ENCODE data around the gene UFD1. TPM values are rescaled to one million over a fixed set of nuclear protein-coding genes. Genes with fewer than 3 reads are reported as not detected.

UFD1 gene
- total and polyA plus RNA-seq, 2 of the 13 experiments (the other 11 are each of a cell fraction or from before 2014, with no cell fraction given) = 47.9 to 51.1 TPM

DNA sequence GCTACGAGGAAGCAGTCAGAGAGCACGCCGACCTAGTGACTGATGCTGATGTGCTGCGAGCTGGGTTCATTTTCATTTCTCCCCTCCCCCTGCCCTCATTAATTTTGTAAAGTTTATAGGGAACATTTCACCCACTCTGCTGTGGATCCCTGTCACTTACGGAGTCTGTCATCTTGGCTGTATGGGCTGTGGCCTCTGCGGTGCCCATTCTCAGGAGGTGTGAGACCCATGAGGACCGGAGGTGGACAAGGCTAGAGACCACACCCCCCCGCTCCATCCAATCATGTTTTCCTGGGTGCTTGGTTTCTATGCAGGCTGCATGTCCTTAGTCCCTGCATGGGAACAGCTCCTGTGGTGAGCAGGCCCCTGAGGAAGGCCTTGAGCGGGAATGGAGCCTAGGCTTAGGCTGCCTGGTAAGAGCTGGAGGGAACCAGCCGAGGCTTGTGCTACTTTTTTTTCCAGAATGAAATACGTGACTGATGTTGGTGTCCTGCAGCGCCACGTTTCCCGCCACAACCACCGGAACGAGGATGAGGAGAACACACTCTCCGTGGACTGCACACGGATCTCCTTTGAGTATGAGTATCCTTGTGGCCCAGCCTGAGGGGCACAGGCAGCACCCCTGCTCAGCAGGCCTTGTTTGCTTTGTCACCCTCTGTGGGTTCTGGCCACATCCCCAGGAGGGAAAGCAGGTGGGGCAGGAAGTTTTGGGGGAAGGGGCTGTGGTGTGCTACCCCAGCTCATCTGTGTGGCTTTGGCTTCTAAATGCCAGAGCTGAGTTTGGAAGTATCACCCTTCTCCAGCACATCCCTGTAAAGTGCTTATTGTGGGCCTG, 26.1 kb upstream of the UFD1 start (continued):
- TF ChIP-seq SPEN (CRISPR knock-in tag; IDR thresholded peaks at IDR 0.05; ENCODE audit: low read depth) = no peak

DNA sequence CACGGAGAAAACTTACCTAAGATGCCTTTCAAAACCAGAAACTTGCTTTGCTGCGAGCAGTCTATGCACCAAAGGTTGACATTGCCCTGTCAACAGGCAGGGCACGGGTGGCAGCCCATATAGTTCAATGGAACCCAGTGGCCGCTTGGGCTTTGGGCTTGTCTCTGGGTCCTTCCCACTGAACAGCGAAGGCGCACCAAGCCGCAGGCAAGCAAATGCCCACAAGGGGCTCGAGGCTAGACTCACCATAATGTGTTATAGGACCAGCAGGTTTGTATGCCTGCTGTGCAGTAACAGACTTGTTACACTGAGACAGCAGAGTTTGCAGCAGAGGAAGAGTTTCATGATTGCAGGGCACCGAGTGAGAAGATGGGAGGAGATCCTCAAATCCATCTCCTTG, 24.9 kb upstream of the UFD1 start:
- ChIA-PET CTCF (ENCODE audit: low intra/inter-chr PET ratio, low total read pairs) (no interaction called here), POLR2A (no interaction called here)
- H3K4me3 ChIP-seq (replicated peaks in 1 of 3; ENCODE audit: insufficient read depth in 1 of 3, low read depth in 2 of 3, low read length in 3 of 3) = no peak overlapping the region
- no peak overlapping the region for H3K27ac ChIP-seq (ENCODE audit: extremely low read length, insufficient read depth, low read length)
- peak; percentile 67 for ATAC-seq
- H3K4me2 ChIP-seq (ENCODE audit: low read depth, low read length) = no peak overlapping the region
- intact Hi-C loops (cut with micrococcal nuclease; ENCODE audit: unreplicated experiment) (no loop called here), in situ Hi-C loops (cut with HindIII; ENCODE audit: extremely low pct_ligation_motif_present, low pct_unique_long_range_greater_than_20kb) (no loop called here)
- H3K36me3 ChIP-seq (replicated peaks in 1 of 2; ENCODE audit: control insufficient read depth in 1 of 2, insufficient read depth in 2 of 2, low read length in 2 of 2) = peaks cover 3 to 30% of the 10 kb centered on the region in 2 experiments
- FAIRE-seq = no peak
- H3K9me3 ChIP-seq (ENCODE audit: low read length) = no peaks in the 10 kb centered on the region
- H2AFZ ChIP-seq (ENCODE audit: low read length) = no peak overlapping the region
- no TSS peak for BruUV-seq (replicated peaks)
- TF ChIP-seq, protein P1, sequence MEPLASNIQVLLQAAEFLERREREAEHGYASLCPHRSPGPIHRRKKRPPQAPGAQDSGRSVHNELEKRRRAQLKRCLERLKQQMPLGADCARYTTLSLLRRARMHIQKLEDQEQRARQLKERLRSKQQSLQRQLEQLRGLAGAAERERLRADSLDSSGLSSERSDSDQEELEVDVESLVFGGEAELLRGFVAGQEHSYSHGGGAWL (CRISPR knock-in tag; IDR thresholded peaks at IDR 0.05) = no peak
- TF ChIP-seq SOX6 (IDR thresholded peaks at IDR 0.05) = no peak
- no peak for TF ChIP-seq SOX6 (CRISPR knock-in tag; IDR thresholded peaks at IDR 0.05)
- TF ChIP-seq, protein P2, sequence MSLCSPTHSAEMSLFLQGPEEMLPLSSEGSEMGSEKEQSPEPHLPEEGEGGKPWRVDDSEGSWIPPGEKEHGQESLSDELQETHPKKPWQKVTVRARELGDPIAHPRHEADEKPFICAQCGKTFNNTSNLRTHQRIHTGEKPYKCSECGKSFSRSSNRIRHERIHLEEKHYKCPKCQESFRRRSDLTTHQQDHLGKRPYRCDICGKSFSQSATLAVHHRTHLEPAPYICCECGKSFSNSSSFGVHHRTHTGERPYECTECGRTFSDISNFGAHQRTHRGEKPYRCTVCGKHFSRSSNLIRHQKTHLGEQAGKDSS (CRISPR knock-in tag; IDR thresholded peaks at IDR 0.05; ENCODE audit: borderline replicate concordance, low read depth) = no peak
- TF ChIP-seq, protein P3, sequence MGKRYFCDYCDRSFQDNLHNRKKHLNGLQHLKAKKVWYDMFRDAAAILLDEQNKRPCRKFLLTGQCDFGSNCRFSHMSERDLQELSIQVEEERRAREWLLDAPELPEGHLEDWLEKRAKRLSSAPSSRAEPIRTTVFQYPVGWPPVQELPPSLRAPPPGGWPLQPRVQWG (CRISPR knock-in tag; IDR thresholded peaks at IDR 0.05; ENCODE audit: borderline replicate concordance, low read depth) = no peak
- no peak for TF ChIP-seq ZNF605 (CRISPR knock-in tag; IDR thresholded peaks at IDR 0.05)
- no peak for TF ChIP-seq ZNF709 (CRISPR knock-in tag; IDR thresholded peaks at IDR 0.05)
- no peak for TF ChIP-seq JDP2 (CRISPR knock-in tag; IDR thresholded peaks at IDR 0.05; ENCODE audit: borderline replicate concordance)
- TF ChIP-seq U2AF2 (IDR thresholded peaks at IDR 0.05; ENCODE audit: low read depth, low read length) = no peak
- no peak for TF ChIP-seq ZNF101 (CRISPR knock-in tag; IDR thresholded peaks at IDR 0.05; ENCODE audit: borderline replicate concordance, low read depth)
- TF ChIP-seq, protein P4, sequence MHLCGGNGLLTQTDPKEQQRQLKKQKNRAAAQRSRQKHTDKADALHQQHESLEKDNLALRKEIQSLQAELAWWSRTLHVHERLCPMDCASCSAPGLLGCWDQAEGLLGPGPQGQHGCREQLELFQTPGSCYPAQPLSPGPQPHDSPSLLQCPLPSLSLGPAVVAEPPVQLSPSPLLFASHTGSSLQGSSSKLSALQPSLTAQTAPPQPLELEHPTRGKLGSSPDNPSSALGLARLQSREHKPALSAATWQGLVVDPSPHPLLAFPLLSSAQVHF (CRISPR knock-in tag; IDR thresholded peaks at IDR 0.05) = no peak
- no peak overlapping the region for H3K9ac ChIP-seq (ENCODE audit: insufficient read depth, low read depth, low read length)
- no peaks in the 10 kb centered on the region for H3K27me3 ChIP-seq (ENCODE audit: control insufficient read depth in 1 of 2, insufficient read depth in 2 of 2, low read length in 2 of 2)
- no peaks in the 10 kb centered on the region for H4K20me1 ChIP-seq (ENCODE audit: insufficient read depth, low read length)
- H3K79me2 ChIP-seq (ENCODE audit: insufficient read depth, low read length) = no peaks in the 10 kb centered on the region
- H3K4me1 ChIP-seq (ENCODE audit: insufficient read depth, low read length) = no peaks in the 10 kb centered on the region
- WGBS (ENCODE audit: low lambda C conversion rate) = 71% methylated on average over 3 of the region's 9 CpGs
- no peak for DNase-seq (ENCODE audit: low spot score)

Measured in HepG2 (cell line).